CD4-positive, alpha-beta T cell treated with Interleukin-15 for 4 hours (primary cell): ENCODE results near the gene SART3.
"Not testable (repeated sequence)": the region's sequence is repeated elsewhere in the genome, so short reads cannot be mapped to it uniquely, and the experiment has no call there.

ENCODE experiments used
- DNase-seq: peaks from one replicate; pipeline ENCODE4 v3.0.0-alpha.2; 2020; ENCODE audit warnings: low spot score

Gene SART3

DNA sequence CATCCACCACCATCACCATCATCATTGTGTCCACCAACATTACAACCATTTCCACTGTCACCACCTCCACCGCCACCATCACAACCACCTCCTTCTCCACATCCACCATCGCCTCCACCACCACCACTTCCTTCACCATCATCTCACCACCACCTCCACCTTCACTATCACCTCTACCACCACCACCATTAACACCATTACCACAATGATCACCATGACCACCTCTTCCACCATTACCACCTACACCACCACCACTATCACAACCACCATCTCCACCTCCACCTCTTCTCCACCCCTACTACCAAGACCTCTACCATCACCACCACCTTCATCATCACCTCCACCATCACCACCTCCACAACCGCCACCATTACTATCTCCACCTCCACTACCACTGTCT is 17.8 kb upstream of the SART3 start:
- DNase-seq = no peak

- no peak for DNase-seq
Observed at GRCh38 chr12:108578264-108578663, 17.3 kb upstream of the SART3 start.

DNA sequence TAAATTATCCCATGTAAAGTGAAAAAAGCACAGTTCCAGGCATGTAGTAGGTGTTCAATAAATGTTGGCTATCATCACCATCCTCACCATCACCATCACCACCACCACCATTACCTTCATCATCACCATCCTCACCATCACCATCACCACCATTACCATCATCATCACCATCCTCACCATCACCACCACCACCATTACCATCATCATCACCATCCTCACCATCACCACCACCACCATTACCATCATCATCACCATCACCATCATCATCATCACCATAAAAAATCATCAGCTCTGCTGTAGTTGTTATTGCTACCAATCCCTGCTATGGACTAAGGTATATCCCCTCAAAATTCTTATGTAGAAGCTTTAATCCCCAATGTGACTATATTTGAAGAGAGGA is 16.5 kb upstream of the SART3 start:
- no peak for DNase-seq

GRCh38 chr12:108576660-108577234 is 15.8 kb upstream of the SART3 start:
- DNase-seq = no peak

DNA sequence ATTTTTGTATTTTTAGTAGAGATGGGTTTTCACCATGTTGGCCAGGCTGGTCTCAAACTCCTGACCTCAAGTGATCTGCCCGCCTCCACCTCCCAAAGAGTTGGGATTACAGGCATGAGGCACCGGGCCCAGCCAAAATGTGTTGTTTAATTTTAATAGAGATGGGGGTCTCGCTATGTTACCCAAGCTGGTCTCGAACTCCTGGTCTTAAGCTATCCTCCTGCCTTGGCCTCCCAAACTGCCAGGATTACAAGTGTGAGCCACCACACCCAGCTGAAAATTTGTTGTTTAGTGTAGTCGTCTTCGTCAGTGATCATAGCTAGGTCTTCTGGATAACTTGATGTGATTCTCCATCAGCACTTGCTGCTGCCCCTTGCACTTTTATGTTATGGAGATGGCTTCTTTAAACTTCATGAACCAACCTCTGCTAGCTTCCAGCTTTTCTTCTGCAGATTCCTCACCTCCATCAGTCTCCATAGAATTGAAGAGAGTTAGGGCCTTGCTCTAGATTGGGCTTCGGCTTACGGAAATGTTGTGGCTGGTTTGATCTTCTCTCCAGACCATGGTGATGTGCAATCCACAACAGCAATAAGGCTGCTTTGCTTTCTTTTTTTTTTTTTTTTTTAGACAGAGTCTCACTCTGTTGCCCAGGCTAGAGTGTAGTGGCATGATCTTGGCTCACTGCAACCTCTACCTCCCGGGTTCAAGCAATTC is 14.4 kb upstream of the SART3 start:
- DNase-seq = no peak

GRCh38 chr12:108574276-108574675 is 13.3 kb upstream of the SART3 start:
- DNase-seq = not testable (repeated sequence)

DNA sequence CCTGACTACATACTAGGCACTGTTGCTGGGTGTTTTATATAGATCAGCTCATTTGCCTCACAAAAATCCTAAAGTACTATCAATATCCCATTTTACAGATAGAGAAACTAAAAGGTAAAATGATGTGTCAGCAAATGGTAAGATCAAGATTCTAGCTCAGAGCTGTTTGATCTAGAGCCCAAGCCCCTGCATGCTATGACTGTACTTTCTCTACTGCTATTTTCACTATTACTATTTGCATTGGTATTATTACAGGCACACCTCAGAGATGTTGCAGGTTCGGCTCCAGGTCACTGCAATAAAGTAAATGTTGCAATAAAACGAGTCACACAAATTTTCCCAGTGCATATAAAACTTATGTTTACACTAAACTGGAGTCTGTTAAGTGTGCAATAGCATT is 12.3 kb upstream of the SART3 start:
- DNase-seq = no peak

DNA sequence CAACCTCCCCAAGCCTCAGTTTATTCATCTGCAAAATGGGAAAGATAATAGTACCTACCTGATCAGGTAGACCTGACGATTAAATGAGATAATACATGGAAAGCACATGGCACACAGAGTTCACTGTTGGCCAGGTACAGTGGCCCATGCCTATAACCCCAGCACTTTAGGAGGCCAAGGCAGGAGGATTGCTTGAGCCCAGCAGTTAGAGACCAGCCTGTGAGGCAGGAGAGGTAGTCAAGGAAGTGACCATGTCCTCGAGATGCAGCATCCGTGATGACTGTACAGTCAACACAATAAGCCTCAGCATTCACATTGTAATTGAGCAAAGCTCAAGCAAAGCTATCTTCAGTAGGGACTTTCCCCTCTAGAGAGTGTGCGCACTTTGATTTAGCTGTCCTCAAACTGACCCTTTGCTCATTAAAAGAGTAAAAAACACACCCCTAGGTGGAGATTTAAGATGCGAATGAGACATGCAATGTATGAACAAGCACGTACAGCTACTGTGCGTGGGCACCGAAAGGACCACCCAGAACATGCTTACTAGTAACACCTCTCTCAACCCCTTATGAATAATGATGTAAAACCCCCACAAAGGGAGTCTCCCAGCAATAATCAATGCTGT is 11.3 kb upstream of the SART3 start:
- DNase-seq = no peak

DNA sequence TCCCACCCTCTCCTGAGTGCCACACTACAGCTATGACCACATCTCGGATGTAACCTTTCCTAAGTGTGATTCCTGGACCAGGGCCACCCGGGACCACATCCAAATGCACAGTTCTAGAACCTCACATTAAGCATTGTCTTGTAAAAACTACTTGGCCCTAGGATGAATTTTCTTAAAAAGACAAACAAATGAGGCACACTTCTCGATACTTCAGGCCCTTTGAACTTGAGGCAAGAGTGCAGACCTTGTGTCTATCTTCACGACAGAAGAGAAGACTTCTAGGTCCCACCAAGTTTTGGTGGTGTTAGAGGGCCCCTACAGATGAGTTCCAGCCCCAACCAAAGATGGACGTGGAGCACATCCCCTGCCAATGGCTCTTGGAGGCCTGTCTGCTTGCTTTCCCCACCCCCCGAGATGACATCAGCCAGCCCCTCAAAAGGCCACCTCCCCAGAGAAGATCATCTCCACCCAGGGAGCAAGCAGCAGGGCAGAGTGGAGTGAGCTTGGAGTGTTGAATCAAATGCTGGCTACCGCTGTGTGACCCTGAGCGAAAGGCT is 10.7 kb upstream of the SART3 start:
- no peak for DNase-seq

GRCh38 chr12:108570743-108571608 is 10.0 kb upstream of the SART3 start:
- DNase-seq = peak; percentile 8

DNA sequence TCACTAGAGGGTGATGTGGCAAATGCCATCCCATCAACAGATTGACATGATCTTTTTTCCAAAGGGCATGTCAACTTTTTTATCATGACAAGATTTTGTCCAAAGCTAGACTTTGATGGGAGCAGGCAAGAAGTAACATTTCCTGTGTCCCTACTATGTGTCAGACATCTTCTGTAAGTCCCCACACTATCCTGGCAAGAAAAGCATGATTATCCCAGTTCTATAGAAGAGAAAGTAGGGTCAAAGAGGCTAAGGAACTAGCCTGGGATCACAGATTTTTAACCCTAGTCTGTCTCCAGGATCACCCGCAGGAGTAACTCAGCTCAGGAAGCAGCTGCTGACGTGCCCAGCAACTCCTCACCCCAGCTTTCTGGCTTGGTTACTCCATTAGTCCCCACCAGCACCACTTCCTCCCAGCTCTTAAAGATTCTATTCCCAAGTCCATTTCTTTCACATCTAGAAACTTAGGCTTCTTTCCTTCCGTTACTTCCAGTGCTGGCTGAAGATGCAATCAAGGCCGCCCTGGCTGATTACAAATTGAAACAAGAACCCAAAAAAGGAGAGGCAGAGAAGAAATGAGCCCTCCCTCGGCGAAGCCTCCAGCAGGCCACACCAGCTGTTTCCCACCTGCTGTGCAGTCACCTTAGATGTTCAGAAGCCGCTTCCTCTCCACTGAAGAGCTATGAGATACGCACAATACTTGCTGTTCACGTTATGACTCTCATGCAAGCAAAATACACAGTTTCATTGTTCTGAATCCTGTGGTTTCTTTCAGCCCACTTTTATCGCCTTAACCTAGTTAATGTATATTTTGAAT is 7.6 kb upstream of the SART3 start:
- DNase-seq = peak; percentile 68

- DNase-seq = no peak
Observed at GRCh38 chr12:108567406-108568337, 6.7 kb upstream of the SART3 start.

GRCh38 chr12:108566452-108566851 is 5.5 kb upstream of the SART3 start:
- no peak for DNase-seq

DNA sequence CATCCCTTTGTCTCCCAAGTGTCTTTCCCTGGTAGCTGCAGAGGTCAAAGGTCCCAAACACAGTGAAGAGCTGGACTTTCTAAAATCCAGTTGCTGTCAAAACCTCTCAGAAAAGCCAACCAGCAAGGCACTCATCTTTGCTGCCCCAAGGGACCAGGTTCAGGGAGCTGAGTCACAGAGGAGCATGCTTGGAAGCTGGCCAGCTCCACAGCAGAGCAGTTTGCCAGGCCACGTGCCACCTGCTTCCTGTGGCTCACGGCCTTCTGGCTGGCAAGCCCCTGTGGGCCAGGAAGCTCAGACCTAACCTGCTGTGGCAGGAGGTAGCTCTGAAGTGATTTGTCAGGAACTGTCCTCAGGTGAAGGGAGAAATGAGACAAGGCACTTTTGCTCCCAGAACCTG is 5.0 kb upstream of the SART3 start:
- peak; percentile 71 for DNase-seq

DNA sequence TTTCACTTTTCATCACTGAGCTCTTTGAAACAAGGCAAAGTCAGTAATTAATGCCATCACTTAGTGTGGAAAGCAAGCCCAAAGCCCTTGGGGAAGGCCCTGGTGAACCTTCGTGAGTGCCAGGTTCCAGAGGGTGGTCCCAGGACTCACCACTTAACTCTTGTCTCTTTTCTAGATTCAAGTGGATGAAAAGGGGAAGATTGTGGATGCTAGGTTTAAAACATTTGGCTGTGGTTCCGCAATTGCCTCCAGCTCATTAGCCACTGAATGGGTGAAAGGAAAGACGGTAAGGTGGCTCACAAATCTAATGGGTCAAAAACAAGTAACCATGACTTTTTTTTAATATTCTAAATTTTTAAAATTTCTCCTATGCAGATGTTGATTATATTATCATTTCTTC is 4.2 kb upstream of the SART3 start:
- DNase-seq = no peak

DNA sequence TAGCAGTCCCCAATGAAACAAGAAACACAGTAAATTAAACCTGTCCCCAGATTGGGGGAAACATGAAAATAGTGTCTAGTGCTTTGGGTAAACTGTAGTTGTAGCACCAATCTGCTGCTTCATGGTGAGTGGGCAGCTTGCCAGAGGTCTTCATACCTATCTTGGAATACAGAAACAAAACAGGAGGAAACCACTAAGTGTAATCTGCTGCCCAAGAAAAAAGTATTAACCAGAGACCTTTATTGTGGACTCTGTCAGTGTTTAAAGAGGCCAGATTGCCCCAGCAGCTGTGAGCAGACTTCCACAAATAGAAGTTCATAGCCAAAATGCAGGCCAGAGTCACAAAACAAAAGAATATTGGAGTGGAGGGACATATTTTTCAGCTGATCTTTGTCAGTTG is 3.8 kb upstream of the SART3 start:
- DNase-seq = no peak

- DNase-seq = no peak
Observed at GRCh38 chr12:108563804-108564151, 2.8 kb upstream of the SART3 start.

DNA sequence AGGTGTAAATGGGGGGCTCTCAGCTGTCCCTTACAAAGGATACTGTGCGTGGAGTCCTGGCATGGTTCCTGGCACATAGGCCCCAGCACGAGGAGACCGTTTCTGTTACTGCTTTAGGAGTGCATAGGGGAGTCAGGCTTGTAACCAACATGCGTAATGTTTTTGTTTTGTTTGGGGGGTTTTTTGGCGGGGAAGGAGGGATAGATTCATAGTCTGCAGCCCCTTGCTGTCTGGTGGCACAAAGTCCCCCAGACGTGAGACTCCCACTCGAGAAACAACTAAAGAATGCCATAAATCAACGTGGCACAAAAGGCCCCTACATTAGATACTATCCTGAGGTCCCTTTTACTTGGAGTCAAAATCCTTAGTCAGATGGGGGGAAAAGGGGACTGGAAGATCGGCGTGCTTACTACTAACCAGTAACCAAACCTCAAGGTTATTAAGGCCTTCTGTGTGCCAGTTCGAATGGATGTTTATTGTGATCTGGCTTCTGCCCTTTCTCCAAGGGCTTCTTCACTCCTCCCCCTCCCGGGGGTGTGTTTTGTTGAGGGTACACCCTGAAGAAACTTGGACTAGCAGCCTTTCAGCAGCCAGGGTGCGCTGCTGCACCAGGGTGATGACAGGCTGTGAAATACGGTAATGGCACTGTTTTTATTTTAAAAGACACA is 2.3 kb upstream of the SART3 start:
- peak; percentile 87 for DNase-seq

DNA sequence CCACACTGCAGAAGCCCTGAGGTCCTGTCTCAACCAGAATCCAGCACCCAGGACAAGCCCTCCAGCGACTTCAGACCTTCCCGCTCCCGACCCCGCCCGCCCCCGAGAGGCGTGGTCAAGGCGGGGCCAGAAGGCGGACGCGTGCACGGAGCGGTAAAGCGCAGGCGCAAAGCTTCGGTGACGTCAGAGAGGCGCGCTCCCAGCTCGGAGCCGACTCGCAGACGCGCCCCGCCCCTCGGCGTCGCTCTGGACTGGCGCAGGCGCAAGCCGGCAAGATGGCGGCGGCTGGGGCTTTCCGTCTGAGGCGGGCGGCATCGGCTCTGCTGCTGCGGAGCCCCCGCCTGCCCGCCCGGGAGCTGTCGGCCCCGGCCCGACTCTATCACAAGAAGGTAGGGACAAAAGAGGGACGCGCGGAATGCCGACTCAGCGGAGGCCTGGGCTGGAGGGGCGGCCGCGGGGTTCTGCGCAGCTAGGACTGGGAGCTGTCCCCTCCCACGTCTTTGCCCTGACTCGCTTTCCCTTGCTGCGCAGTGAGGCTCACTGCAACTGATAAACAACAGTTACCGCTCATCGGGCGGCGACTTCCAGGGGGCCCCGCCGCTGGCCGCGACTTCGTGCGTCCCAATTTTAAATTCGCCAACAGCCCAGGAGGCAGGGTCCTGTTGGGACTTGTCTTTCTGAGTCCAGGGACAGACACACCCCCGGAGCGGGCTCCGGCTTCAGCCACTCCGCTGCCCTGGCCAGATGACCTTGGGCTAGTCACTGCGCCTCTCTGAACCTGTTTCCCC is 1.6 kb upstream of the SART3 start, which contains the start of gene ISCU:
ISCU (plus strand) TSS at position 249 of the 788 bp plus-strand sequence; CDS start at position 276, 27 bp downstream.
- DNase-seq = peak; percentile 98
